ENCODE data around the gene MAGOHB.

GRCh38 chr12:10590966-10591365, 22.4 kb downstream of the MAGOHB start:
- no peak for TF ChIP-seq POLR2A (IDR thresholded peaks at IDR 0.05)
- TF ChIP-seq, protein P1, sequence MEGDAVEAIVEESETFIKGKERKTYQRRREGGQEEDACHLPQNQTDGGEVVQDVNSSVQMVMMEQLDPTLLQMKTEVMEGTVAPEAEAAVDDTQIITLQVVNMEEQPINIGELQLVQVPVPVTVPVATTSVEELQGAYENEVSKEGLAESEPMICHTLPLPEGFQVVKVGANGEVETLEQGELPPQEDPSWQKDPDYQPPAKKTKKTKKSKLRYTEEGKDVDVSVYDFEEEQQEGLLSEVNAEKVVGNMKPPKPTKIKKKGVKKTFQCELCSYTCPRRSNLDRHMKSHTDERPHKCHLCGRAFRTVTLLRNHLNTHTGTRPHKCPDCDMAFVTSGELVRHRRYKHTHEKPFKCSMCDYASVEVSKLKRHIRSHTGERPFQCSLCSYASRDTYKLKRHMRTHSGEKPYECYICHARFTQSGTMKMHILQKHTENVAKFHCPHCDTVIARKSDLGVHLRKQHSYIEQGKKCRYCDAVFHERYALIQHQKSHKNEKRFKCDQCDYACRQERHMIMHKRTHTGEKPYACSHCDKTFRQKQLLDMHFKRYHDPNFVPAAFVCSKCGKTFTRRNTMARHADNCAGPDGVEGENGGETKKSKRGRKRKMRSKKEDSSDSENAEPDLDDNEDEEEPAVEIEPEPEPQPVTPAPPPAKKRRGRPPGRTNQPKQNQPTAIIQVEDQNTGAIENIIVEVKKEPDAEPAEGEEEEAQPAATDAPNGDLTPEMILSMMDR (IDR thresholded peaks at IDR 0.05) = no peak
